ENCODE results near the gene ELP4.

DNA sequence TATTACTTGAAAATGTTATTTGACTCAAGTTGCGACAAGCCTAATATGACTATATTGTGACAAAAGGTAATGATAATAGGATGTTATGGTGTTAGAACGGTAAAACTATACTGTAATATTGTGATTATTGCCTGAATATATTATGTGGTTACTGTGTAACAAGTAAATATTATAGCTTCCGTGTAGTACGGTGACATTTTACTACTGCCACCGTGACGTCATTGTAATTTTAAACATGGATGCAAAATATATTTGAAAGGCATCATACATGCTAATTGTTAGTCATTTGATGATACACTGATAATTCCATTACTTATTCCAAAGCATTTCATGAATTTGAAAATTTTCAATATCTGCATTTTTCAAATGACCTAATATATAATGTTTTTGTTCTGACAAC lies 2.5 kb downstream of the ELP4 start:
- TF ChIP-seq, protein P1, sequence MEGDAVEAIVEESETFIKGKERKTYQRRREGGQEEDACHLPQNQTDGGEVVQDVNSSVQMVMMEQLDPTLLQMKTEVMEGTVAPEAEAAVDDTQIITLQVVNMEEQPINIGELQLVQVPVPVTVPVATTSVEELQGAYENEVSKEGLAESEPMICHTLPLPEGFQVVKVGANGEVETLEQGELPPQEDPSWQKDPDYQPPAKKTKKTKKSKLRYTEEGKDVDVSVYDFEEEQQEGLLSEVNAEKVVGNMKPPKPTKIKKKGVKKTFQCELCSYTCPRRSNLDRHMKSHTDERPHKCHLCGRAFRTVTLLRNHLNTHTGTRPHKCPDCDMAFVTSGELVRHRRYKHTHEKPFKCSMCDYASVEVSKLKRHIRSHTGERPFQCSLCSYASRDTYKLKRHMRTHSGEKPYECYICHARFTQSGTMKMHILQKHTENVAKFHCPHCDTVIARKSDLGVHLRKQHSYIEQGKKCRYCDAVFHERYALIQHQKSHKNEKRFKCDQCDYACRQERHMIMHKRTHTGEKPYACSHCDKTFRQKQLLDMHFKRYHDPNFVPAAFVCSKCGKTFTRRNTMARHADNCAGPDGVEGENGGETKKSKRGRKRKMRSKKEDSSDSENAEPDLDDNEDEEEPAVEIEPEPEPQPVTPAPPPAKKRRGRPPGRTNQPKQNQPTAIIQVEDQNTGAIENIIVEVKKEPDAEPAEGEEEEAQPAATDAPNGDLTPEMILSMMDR (IDR thresholded peaks at IDR 0.05) = no peak
- TF ChIP-seq POLR2A (IDR thresholded peaks at IDR 0.05) = no peak
